ENCODE measurements around the gene PPDPF. TPM values are rescaled to one million over a fixed set of nuclear protein-coding genes. Genes with fewer than 3 reads are reported as not detected.

The PPDPF gene
- polyA plus RNA-seq, 2 of the 4 experiments (the other 2 are of a cell fraction), result 7.7 to 217 TPM

DNA sequence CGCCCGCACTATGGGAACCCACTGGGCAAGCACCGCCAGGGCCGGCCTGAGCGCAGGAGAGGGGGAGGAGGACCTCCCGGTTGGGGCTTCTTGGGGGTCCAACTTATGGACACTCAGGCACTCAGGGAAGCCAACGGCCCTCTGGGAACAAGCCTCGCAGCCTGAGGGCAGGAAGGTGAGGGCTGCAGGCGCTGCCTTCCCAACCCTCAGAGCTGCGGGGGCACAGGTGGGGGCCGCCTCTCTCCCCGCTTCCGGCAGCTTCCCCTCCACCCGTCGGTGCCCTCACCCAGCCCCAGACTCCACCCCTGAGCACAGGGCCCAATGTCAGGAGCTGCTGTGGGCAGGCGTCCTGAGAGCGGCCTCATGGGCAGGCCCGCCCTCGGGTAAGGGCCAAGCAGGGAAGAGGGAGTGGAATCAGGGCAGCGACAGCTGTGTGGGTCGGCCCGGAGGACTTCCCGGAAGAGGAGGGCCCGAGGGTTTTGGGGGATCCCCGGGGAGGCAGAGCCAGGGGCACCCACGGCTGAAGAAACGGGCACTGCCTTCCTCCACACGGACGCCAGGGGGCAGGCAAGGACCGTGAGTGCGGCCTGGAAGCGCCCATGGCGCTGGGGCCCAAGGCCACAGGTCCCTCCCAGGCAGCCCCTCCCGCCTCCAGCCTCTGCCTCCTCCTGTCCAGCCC lies 17.1 kb downstream of the PPDPF start (continued):
- TF ChIP-seq CTCF (IDR thresholded peaks at IDR 0.05) (peak; percentile 94), ATOH8 (CRISPR knock-in tag; IDR thresholded peaks at IDR 0.05; ENCODE audit: low read depth) (no peak), NR3C1 (IDR thresholded peaks at IDR 0.05) (no peak), CBX2 (IDR thresholded peaks at IDR 0.05; ENCODE audit: borderline replicate concordance, low read depth) (no peak), RNF2 (IDR thresholded peaks at IDR 0.05; ENCODE audit: borderline replicate concordance, low read depth) (no peak), KDM1A (IDR thresholded peaks at IDR 0.05; ENCODE audit: low read depth) (no peak), CHD4 (IDR thresholded peaks at IDR 0.05; ENCODE audit: borderline replicate concordance) (no peak), JUN (IDR thresholded peaks at IDR 0.05) (peak; percentile 21 to 44; a peak in 3 of 5 replicates), NPAS2 (CRISPR knock-in tag; IDR thresholded peaks at IDR 0.05; ENCODE audit: borderline replicate concordance) (no peak), POLR2AphosphoS2 (conservative IDR thresholded peaks at IDR 0.05; ENCODE audit: low read length) (no peak), FOXS1 (CRISPR knock-in tag; IDR thresholded peaks at IDR 0.05) (no peak), REST (IDR thresholded peaks at IDR 0.05) (no peak), GATA3 (IDR thresholded peaks at IDR 0.05; ENCODE audit: borderline replicate concordance) (peak; percentile 42), CHD2 (IDR thresholded peaks at IDR 0.05; ENCODE audit: low read length, partially characterized antibody) (no peak), FOSB (CRISPR knock-in tag; IDR thresholded peaks at IDR 0.05) (no peak), HOXB13 (CRISPR knock-in tag; IDR thresholded peaks at IDR 0.05; ENCODE audit: low read depth) (no peak), HOXA7 (CRISPR knock-in tag; IDR thresholded peaks at IDR 0.05) (no peak), MAFK (IDR thresholded peaks at IDR 0.05; ENCODE audit: partially characterized antibody) (no peak), ZNF302 (CRISPR knock-in tag; IDR thresholded peaks at IDR 0.05) (no peak), RAD21 (conservative IDR thresholded peaks at IDR 0.05 in 1 of 2, IDR thresholded peaks at IDR 0.05 in 1 of 2) (peak; percentile 94 to 99), MYC (IDR thresholded peaks at IDR 0.05; ENCODE audit: borderline replicate concordance, low read length) (peak; percentile 9; the same call in 1 of the 2 replicates), ZFP36 (IDR thresholded peaks at IDR 0.05; ENCODE audit: borderline replicate concordance, partially characterized antibody) (peak; percentile 100), HES2 (IDR thresholded peaks at IDR 0.05) (no peak), SMC3 (IDR thresholded peaks at IDR 0.05) (peak; percentile 92), EHF (CRISPR knock-in tag; IDR thresholded peaks at IDR 0.05) (0 out of 2 replicates have a peak, but pooled peaks have one; percentile 49), ESRRA (IDR thresholded peaks at IDR 0.05; ENCODE audit: borderline replicate concordance, low read length) (no peak), EP300 (IDR thresholded peaks at IDR 0.05) (no peak), TFCP2L1 (CRISPR knock-in tag; IDR thresholded peaks at IDR 0.05) (no peak; the same call in 1 of the 2 replicates), NFE2L2 (conservative IDR thresholded peaks at IDR 0.05; ENCODE audit: low read length) (no peak), PHF8 (IDR thresholded peaks at IDR 0.05; ENCODE audit: borderline replicate concordance, low read depth) (peak; percentile 54; the same call in 1 of the 2 replicates)
- TF ChIP-seq, protein P1, sequence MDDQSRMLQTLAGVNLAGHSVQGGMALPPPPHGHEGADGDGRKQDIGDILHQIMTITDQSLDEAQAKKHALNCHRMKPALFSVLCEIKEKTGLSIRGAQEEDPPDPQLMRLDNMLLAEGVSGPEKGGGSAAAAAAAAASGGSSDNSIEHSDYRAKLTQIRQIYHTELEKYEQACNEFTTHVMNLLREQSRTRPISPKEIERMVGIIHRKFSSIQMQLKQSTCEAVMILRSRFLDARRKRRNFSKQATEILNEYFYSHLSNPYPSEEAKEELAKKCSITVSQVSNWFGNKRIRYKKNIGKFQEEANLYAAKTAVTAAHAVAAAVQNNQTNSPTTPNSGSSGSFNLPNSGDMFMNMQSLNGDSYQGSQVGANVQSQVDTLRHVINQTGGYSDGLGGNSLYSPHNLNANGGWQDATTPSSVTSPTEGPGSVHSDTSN (IDR thresholded peaks at IDR 0.05), result peak; percentile 77
- TF ChIP-seq, protein P2, sequence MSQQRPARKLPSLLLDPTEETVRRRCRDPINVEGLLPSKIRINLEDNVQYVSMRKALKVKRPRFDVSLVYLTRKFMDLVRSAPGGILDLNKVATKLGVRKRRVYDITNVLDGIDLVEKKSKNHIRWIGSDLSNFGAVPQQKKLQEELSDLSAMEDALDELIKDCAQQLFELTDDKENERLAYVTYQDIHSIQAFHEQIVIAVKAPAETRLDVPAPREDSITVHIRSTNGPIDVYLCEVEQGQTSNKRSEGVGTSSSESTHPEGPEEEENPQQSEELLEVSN (IDR thresholded peaks at IDR 0.05; ENCODE audit: borderline replicate concordance, low read depth), result peak; percentile 41; the same call in 1 of the 2 replicates
- TF ChIP-seq, protein P3, sequence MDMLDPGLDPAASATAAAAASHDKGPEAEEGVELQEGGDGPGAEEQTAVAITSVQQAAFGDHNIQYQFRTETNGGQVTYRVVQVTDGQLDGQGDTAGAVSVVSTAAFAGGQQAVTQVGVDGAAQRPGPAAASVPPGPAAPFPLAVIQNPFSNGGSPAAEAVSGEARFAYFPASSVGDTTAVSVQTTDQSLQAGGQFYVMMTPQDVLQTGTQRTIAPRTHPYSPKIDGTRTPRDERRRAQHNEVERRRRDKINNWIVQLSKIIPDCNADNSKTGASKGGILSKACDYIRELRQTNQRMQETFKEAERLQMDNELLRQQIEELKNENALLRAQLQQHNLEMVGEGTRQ (IDR thresholded peaks at IDR 0.05), result no peak

Measured in A549 (cell line).